Esophagus muscularis mucosa (tissue), 3 donors: ENCODE data around the gene ATRN.

ENCODE experiments used
- POLR2A ChIP-seq: fragments of 450-650 bp; IDR thresholded peaks from one replicate; pipeline ENCODE4 v1.6.1; 2017; ENCODE audit warnings: antibody characterized with exemption, moderate library complexity, mild to moderate bottlenecking, low read depth
- POLR2AphosphoS5 ChIP-seq, 2 donors: sonication (generic); formaldehyde crosslinking; IDR thresholded peaks; one replicate each; pipeline ENCODE4 v1.6.1; 2017; ENCODE audit warnings: antibody characterized with exemption in 2 of 2
- TF ChIP-seq, protein P1 (sequence below), 3 experiments: fragments of 200-600 bp in 2 of 3; fragments of 450-650 bp in 1 of 3; sonication (generic) in 2 of 3; IDR thresholded peaks; one replicate each; pipeline ENCODE4 v1.5.1; 2017 to 2019; ENCODE audit warnings: antibody characterized with exemption in 3 of 3, mild to moderate bottlenecking in 2 of 3, moderate library complexity in 1 of 3

DNA sequence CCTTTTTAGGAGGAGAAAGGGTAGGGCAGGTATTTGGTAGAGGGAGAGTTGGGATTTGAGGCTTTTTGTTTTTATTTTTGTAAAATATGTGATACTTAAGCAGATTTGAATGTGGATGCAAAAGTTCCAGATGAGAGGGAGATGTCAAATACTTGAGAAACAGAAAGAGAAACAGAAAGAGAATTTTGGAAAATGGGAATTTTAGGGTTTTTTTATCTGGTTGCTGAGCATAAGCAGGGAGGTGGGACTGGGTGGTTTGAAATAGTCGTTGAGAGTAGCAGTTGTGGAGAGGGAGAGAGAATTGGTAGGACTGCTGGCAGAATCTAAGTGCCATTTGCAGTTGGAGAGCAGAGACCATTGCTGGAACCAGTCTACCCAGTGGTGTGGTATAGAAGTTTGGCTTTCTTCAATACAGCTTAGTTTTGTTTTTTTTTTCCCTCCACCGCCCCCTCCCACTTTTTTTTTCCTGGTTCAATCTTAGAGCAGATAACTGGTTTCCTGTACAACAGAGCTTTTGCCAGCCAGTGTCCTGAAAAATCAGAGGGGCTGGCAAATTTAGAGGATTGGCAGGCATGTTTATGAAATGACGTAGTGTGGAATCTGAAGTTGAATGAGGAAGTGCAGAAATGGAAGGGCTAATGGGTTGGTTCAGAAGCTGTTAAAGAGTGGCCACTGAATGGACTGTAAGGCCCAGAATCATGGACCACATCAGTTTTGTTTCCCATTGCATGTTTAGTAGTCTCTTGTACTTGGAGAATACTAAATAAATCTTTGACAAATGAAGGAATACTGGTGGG is 68.7 kb downstream of the ATRN start:
- TF ChIP-seq, protein P1, sequence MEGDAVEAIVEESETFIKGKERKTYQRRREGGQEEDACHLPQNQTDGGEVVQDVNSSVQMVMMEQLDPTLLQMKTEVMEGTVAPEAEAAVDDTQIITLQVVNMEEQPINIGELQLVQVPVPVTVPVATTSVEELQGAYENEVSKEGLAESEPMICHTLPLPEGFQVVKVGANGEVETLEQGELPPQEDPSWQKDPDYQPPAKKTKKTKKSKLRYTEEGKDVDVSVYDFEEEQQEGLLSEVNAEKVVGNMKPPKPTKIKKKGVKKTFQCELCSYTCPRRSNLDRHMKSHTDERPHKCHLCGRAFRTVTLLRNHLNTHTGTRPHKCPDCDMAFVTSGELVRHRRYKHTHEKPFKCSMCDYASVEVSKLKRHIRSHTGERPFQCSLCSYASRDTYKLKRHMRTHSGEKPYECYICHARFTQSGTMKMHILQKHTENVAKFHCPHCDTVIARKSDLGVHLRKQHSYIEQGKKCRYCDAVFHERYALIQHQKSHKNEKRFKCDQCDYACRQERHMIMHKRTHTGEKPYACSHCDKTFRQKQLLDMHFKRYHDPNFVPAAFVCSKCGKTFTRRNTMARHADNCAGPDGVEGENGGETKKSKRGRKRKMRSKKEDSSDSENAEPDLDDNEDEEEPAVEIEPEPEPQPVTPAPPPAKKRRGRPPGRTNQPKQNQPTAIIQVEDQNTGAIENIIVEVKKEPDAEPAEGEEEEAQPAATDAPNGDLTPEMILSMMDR (IDR thresholded peaks at IDR 0.05), result no peak
- TF ChIP-seq POLR2AphosphoS5 (IDR thresholded peaks at IDR 0.05) (no peak), POLR2A (no peak)
